Neural cell (in vitro differentiated cells): ENCODE measurements around the gene STT3B. TPM values are rescaled to one million over a fixed set of nuclear protein-coding genes. Genes with fewer than 3 reads are reported as not detected.

Experiments used
- H2AFZ ChIP-seq: fragments of 200-600, 300-800 bp; sonication (generic), shearing (Covaris generic); 2 replicates; pipeline ENCODE4 v1.6.0; 2014; ENCODE audit warnings: low read depth, mild to moderate bottlenecking, antibody characterized with exemption, low read length, moderate library complexity
- H3F3A ChIP-seq: fragments of 200-600 bp; shearing (Covaris generic); 2 replicates; pipeline ENCODE4 v1.6.1; 2016; ENCODE audit warnings: mild to moderate bottlenecking, moderate library complexity, mixed read lengths, antibody characterized with exemption, low read length; ENCODE audit not compliant: insufficient read depth, poor library complexity, severe bottlenecking
- H3K27ac ChIP-seq: fragments of 200-600, 300-800 bp; sonication (generic), shearing (Covaris generic); 2 replicates; pipeline ENCODE4 v1.5.1; 2014; ENCODE audit warnings: mild to moderate bottlenecking, low read length, moderate library complexity
- H3K27me3 ChIP-seq: fragments of 300-800, 200-600 bp; sonication (generic), shearing (Covaris generic); 2 replicates; pipeline ENCODE4 v1.6.0; 2014; ENCODE audit warnings: mild to moderate bottlenecking, low read depth, low read length, moderate library complexity; ENCODE audit not compliant: insufficient read depth
- H3K36me3 ChIP-seq: fragments of 300-800, 200-600 bp; sonication (generic), shearing (Covaris generic); 2 replicates; pipeline ENCODE4 v1.5.1; 2014; ENCODE audit warnings: mild to moderate bottlenecking, antibody characterized with exemption, low read length, moderate library complexity; ENCODE audit not compliant: insufficient read depth
- H3K4me2 ChIP-seq: fragments of 300-800, 200-600 bp; sonication (generic), shearing (Covaris generic); 2 replicates; pipeline ENCODE4 v1.6.0; 2014; ENCODE audit warnings: mild to moderate bottlenecking, low read length
- H3K4me3 ChIP-seq: fragments of 300-800, 200-600 bp; sonication (generic), shearing (Covaris generic); 2 replicates; pipeline ENCODE4 v1.5.1; 2014; ENCODE audit warnings: mild to moderate bottlenecking, low read length, moderate library complexity
- H3K79me2 ChIP-seq: fragments of 200-600 bp; shearing (Covaris generic); replicated peaks from 2 replicates; pipeline ENCODE4 v1.6.0; 2014; ENCODE audit warnings: mild to moderate bottlenecking, low read length, moderate library complexity; ENCODE audit not compliant: insufficient read depth
- H3K9ac ChIP-seq: fragments of 300-800, 200-600 bp; sonication (generic), shearing (Covaris generic); 2 replicates; pipeline ENCODE4 v1.6.1; 2016; ENCODE audit warnings: mild to moderate bottlenecking, low read length, mixed read lengths
- H3K9me2 ChIP-seq: fragments of 200-600 bp; shearing (Covaris generic); 2 replicates; pipeline ENCODE4 v1.6.1; 2016; ENCODE audit warnings: mild to moderate bottlenecking, low read length, mixed read lengths; ENCODE audit not compliant: insufficient read depth
- H3K9me3 ChIP-seq: fragments of 200-600, 300-800 bp; sonication (generic), shearing (Covaris generic); 2 replicates; pipeline ENCODE4 v1.6.1; 2016; ENCODE audit warnings: mild to moderate bottlenecking, mixed run types, low read length, moderate library complexity, mixed read lengths
- H4K20me1 ChIP-seq: fragments of 200-600 bp; shearing (Covaris generic); 2 replicates; pipeline ENCODE4 v1.6.1; 2016; ENCODE audit warnings: mild to moderate bottlenecking, mixed run types; ENCODE audit not compliant: insufficient read depth
- EP300 ChIP-seq: fragments of 450-650 bp; conservative IDR thresholded peaks from 2 replicates; pipeline ENCODE4 v1.6.1; 2014; ENCODE audit warnings: antibody characterized with exemption, mild to moderate bottlenecking, moderate library complexity; ENCODE audit not compliant: poor library complexity, severe bottlenecking
- EZH2 ChIP-seq: fragments of 200-600, 300-800 bp; shearing (Covaris generic), sonication (generic); IDR thresholded peaks from 2 replicates; pipeline ENCODE4 v1.6.1; 2014; ENCODE audit warnings: antibody characterized with exemption, low read length, borderline replicate concordance, mild to moderate bottlenecking; ENCODE audit not compliant: insufficient read depth, poor library complexity, severe bottlenecking
- MXI1 ChIP-seq: fragments of 450-650 bp; conservative IDR thresholded peaks from 2 replicates; pipeline ENCODE4 v1.6.1; 2014; ENCODE audit warnings: antibody characterized with exemption, mild to moderate bottlenecking; ENCODE audit not compliant: poor library complexity, severe bottlenecking
- POLR2AphosphoS5 ChIP-seq: IDR thresholded peaks from 2 replicates; pipeline ENCODE4 v1.6.1; 2012
- RAD21 ChIP-seq: fragments of 450-650 bp; conservative IDR thresholded peaks from 2 replicates; pipeline ENCODE4 v1.6.1; 2014; ENCODE audit warnings: antibody characterized with exemption, mild to moderate bottlenecking, moderate library complexity
- SMC3 ChIP-seq: fragments of 450-650 bp; conservative IDR thresholded peaks from 2 replicates; pipeline ENCODE4 v1.6.1; 2014; ENCODE audit warnings: antibody characterized with exemption, mild to moderate bottlenecking, moderate library complexity; ENCODE audit not compliant: poor library complexity
- TAF1 ChIP-seq: IDR thresholded peaks from 2 replicates; pipeline ENCODE4 v1.6.1; 2012; ENCODE audit warnings: low read depth
- polyA plus RNA-seq: library from polyadenylated mRNA; depleted of rRNA; stranded (reverse); fragments of >200 nt; gene quantifications from 2 replicates; pipeline ENCODE4 v1.2.3, GENCODE V29; 2014
- TF ChIP-seq, protein P1 (sequence below): IDR thresholded peaks from 2 replicates; pipeline ENCODE4 v1.6.1; 2012; ENCODE audit warnings: borderline replicate concordance
- TF ChIP-seq, protein P2 (sequence below): fragments of 450-650 bp; IDR thresholded peaks from 2 replicates; pipeline ENCODE4 v1.5.1; 2014; ENCODE audit warnings: antibody characterized with exemption, mild to moderate bottlenecking, moderate library complexity; ENCODE audit not compliant: poor library complexity, severe bottlenecking

Gene STT3B
- polyA plus RNA-seq, 1 donor from 2014 or later = 100 TPM

DNA sequence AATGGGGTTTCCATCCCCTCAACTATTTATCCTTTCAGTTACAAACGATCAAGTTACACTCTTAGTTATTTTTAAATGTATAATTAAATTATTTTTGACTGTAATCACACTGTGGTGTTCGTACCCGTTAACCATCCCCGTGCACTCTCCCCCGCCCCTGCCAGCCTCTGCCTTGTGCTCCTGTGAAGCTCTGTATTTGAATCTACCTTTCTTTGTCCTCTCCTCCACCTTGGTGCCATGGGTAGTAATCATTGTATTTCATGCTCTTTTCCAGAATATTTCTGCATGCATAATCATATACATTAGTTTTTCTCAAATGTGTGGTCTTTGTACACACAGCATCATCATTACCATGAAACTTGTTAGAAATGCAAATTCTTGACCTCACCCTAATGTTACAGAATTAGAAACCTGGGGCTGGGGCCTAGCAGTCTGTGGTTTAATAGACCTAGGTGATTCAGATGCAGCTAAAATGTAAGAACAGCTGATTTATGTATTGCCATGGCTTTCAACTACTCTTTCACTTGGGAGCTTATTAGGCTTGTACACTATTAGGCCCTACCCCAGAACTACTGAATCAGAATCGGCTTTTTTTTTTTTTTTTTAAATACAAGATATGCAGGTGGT, 91.5 kb downstream of the STT3B start:
- no peak overlapping the region for H3K4me2 ChIP-seq
- H3K36me3 ChIP-seq = peaks cover under 1% of the 10 kb centered on the region
- H3K9ac ChIP-seq = no peak overlapping the region
- H3K27ac ChIP-seq = no peak overlapping the region
- H3K4me3 ChIP-seq = no peak overlapping the region
- H4K20me1 ChIP-seq = no peaks in the 10 kb centered on the region
- no peaks in the 10 kb centered on the region for H3K9me3 ChIP-seq
- H3K79me2 ChIP-seq = no peaks in the 10 kb centered on the region
- H3K9me2 ChIP-seq = no peaks in the 10 kb centered on the region
- no peaks in the 10 kb centered on the region for H3K27me3 ChIP-seq
- TF ChIP-seq EP300 (no peak), POLR2AphosphoS5 (no peak), SMC3 (no peak), MXI1 (no peak), EZH2 (no peak), RAD21 (no peak), TAF1 (no peak)
- TF ChIP-seq, protein P1, sequence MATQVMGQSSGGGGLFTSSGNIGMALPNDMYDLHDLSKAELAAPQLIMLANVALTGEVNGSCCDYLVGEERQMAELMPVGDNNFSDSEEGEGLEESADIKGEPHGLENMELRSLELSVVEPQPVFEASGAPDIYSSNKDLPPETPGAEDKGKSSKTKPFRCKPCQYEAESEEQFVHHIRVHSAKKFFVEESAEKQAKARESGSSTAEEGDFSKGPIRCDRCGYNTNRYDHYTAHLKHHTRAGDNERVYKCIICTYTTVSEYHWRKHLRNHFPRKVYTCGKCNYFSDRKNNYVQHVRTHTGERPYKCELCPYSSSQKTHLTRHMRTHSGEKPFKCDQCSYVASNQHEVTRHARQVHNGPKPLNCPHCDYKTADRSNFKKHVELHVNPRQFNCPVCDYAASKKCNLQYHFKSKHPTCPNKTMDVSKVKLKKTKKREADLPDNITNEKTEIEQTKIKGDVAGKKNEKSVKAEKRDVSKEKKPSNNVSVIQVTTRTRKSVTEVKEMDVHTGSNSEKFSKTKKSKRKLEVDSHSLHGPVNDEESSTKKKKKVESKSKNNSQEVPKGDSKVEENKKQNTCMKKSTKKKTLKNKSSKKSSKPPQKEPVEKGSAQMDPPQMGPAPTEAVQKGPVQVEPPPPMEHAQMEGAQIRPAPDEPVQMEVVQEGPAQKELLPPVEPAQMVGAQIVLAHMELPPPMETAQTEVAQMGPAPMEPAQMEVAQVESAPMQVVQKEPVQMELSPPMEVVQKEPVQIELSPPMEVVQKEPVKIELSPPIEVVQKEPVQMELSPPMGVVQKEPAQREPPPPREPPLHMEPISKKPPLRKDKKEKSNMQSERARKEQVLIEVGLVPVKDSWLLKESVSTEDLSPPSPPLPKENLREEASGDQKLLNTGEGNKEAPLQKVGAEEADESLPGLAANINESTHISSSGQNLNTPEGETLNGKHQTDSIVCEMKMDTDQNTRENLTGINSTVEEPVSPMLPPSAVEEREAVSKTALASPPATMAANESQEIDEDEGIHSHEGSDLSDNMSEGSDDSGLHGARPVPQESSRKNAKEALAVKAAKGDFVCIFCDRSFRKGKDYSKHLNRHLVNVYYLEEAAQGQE = no peak
- TF ChIP-seq, protein P2, sequence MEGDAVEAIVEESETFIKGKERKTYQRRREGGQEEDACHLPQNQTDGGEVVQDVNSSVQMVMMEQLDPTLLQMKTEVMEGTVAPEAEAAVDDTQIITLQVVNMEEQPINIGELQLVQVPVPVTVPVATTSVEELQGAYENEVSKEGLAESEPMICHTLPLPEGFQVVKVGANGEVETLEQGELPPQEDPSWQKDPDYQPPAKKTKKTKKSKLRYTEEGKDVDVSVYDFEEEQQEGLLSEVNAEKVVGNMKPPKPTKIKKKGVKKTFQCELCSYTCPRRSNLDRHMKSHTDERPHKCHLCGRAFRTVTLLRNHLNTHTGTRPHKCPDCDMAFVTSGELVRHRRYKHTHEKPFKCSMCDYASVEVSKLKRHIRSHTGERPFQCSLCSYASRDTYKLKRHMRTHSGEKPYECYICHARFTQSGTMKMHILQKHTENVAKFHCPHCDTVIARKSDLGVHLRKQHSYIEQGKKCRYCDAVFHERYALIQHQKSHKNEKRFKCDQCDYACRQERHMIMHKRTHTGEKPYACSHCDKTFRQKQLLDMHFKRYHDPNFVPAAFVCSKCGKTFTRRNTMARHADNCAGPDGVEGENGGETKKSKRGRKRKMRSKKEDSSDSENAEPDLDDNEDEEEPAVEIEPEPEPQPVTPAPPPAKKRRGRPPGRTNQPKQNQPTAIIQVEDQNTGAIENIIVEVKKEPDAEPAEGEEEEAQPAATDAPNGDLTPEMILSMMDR = no peak
- H3F3A ChIP-seq = no peaks in the 10 kb centered on the region
- no peak overlapping the region for H2AFZ ChIP-seq

DNA sequence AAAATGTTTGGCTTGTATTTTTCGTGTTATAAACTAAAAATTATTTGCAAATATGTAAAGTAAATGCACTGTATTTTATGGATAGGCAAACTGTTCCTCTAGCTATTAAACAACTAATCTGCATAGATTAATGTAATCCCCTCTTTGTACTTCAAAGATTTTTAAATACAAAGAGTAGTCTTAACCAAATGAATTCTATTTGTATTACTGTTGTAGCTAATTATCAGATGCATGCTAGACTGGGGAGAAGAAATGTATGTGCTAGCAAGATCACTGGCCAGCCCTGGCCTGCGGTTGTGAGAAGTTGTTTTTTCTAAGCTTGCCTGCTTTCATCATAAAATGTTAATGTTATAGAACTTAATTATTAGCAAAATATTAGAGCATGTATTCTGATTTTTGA, 92.6 kb downstream of the STT3B start:
- no peaks in the 10 kb centered on the region for H3K9me3 ChIP-seq
- H3K27me3 ChIP-seq = no peaks in the 10 kb centered on the region
- no peaks in the 10 kb centered on the region for H3F3A ChIP-seq
- H4K20me1 ChIP-seq = no peaks in the 10 kb centered on the region
- no peak overlapping the region for H3K4me2 ChIP-seq
- H3K79me2 ChIP-seq = no peaks in the 10 kb centered on the region
- no peak overlapping the region for H3K4me3 ChIP-seq
- no peaks in the 10 kb centered on the region for H3K36me3 ChIP-seq
- TF ChIP-seq, protein P2 = no peak
- no peak for TF ChIP-seq POLR2AphosphoS5
- TF ChIP-seq SMC3 = no peak
- TF ChIP-seq MXI1 = no peak
- no peaks in the 10 kb centered on the region for H3K9me2 ChIP-seq
- H3K9ac ChIP-seq = no peak overlapping the region
- no peak overlapping the region for H2AFZ ChIP-seq
- no peak overlapping the region for H3K27ac ChIP-seq
